PC-9 (cell line): ENCODE data around the gene MROH2B. TPM values are rescaled to one million over a fixed set of nuclear protein-coding genes. Genes with fewer than 3 reads are reported as not detected.

Experiments used
- BruUV-seq: library from RNA; stranded (reverse); fragments of 400-500 nt; replicated peaks from 2 replicates; lab custom pipeline; 2021; lab: Mats Ljungman, UMichigan
- CTCF ChIA-PET: fragments of 300-600 bp; sonication (Branson Sonifier 250); formaldehyde crosslinking; loops from one replicate; lab custom pipeline; 2022; ENCODE audit warnings: antibody characterized with exemption; lab: Charles Lee
- POLR2A ChIA-PET: fragments of 300-600 bp; sonication (Branson Sonifier 250); formaldehyde crosslinking; loops from one replicate; lab custom pipeline; 2022; ENCODE audit warnings: antibody characterized with exemption; ENCODE audit not compliant: unreplicated experiment; lab: Charles Lee
- DNase-seq, 2 experiments: peaks; one replicate each; pipeline versions ENCODE4 v3.0.0 to v3.0.0-alpha.2; 2015 to 2022; ENCODE audit warnings: mixed read lengths in 1 of 2
- H2AFZ ChIP-seq: fragments of 200-600 bp; sonication (generic); 2 replicates; pipeline ENCODE4 v1.8.1; 2017; ENCODE audit warnings: antibody characterized with exemption
- H3F3A ChIP-seq: fragments of 200-600 bp; sonication (generic); 2 replicates; pipeline ENCODE4 v1.8.1; 2017; ENCODE audit warnings: antibody characterized with exemption, mild to moderate bottlenecking, low read depth; ENCODE audit not compliant: insufficient read depth
- H3K27ac ChIP-seq: fragments of 200-600 bp; sonication (generic); 2 replicates; pipeline ENCODE4 v1.6.1; 2016; ENCODE audit warnings: mixed run types
- H3K27me3 ChIP-seq: fragments of 200-600 bp; sonication (generic); 2 replicates; pipeline ENCODE4 v1.6.1; 2016; ENCODE audit warnings: low read depth, mixed run types; ENCODE audit not compliant: insufficient read depth
- H3K36me3 ChIP-seq: fragments of 200-600 bp; sonication (generic); 2 replicates; pipeline ENCODE4 v1.6.1; 2016; ENCODE audit warnings: low read depth, mixed run types
- H3K4me1 ChIP-seq: fragments of 200-600 bp; sonication (generic); replicated peaks from 2 replicates; pipeline ENCODE4 v1.6.1; 2016; ENCODE audit warnings: mixed run types; ENCODE audit not compliant: insufficient read depth
- H3K4me2 ChIP-seq: fragments of 200-600 bp; sonication (generic); 2 replicates; pipeline ENCODE4 v1.6.1; 2017; ENCODE audit warnings: mixed run types
- H3K4me3 ChIP-seq: fragments of 200-600 bp; sonication (generic); 2 replicates; pipeline ENCODE4 v1.6.1; 2016; ENCODE audit warnings: mixed run types
- H3K79me2 ChIP-seq: fragments of 200-600 bp; sonication (generic); 2 replicates; pipeline ENCODE4 v1.6.1; 2017; ENCODE audit warnings: low read depth, mixed run types
- H3K9me2 ChIP-seq: fragments of 200-600 bp; sonication (generic); 2 replicates; pipeline ENCODE4 v1.8.1; 2017; ENCODE audit warnings: mild to moderate bottlenecking; ENCODE audit not compliant: insufficient read depth
- H3K9me3 ChIP-seq: fragments of 200-600 bp; sonication (generic); 2 replicates; pipeline ENCODE4 v1.8.1; 2016; ENCODE audit warnings: low read depth; ENCODE audit not compliant: insufficient read depth
- H4K20me1 ChIP-seq: fragments of 200-600 bp; sonication (generic); 2 replicates; pipeline ENCODE4 v1.8.1; 2017; ENCODE audit not compliant: insufficient read depth
- CTCF ChIP-seq: fragments of 200-600 bp; sonication (generic); conservative IDR thresholded peaks from 2 replicates; pipeline ENCODE4 v1.6.1; 2017; ENCODE audit warnings: mixed run types, antibody characterized with exemption, mild to moderate bottlenecking, moderate library complexity
- EZH2 ChIP-seq: fragments of 200-600 bp; sonication (generic); IDR thresholded peaks from 2 replicates; pipeline ENCODE4 v1.8.0; 2017; ENCODE audit warnings: antibody characterized with exemption, low read depth
- intact Hi-C: fragments of 100-400 bp; cut with micrococcal nuclease; formaldehyde crosslinking; loops from one replicate; pipeline ENCODE4 v1.10.0; 2022; ENCODE audit not compliant: unreplicated experiment
- total RNA-seq: library from RNA; stranded (reverse); gene quantifications from 2 replicates; pipeline ENCODE4 v1.2.3, GENCODE V29; 2021

The MROH2B gene
- total RNA-seq, 1 experiment from 2014 or later = not detected

GRCh38 chr5:41102341-41102740 lies 31.2 kb upstream of the MROH2B start:
- CTCF ChIA-PET = no interaction called here
- no peaks in the 10 kb centered on the region for H3K4me1 ChIP-seq
- no peak overlapping the region for H3K4me3 ChIP-seq
- no peaks in the 10 kb centered on the region for H4K20me1 ChIP-seq
- H3F3A ChIP-seq = no peaks in the 10 kb centered on the region
- no peak overlapping the region for H3K4me2 ChIP-seq
- no peaks in the 10 kb centered on the region for H3K36me3 ChIP-seq
- H3K27me3 ChIP-seq = no peaks in the 10 kb centered on the region
- no TSS peak for BruUV-seq
- no peaks in the 10 kb centered on the region for H3K79me2 ChIP-seq
- DNase-seq = no peak
- no peaks in the 10 kb centered on the region; the same call in 1 of the 2 replicates for H3K9me2 ChIP-seq
- H2AFZ ChIP-seq = no peak overlapping the region
- intact Hi-C loops = loop anchor here (5.0 kb wide), 1 partner anchor 60 kb away; no protein-coding TSS in a partner anchor
- TF ChIP-seq EZH2 (no peak), CTCF (no peak)
- POLR2A ChIA-PET = no interaction called here
- no peak overlapping the region for H3K27ac ChIP-seq
- H3K9me3 ChIP-seq = no peaks in the 10 kb centered on the region

GRCh38 chr5:41097642-41098041 lies 26.5 kb upstream of the MROH2B start:
- no TSS peak for BruUV-seq
- intact Hi-C loops = no loop called here
- H3K36me3 ChIP-seq = no peaks in the 10 kb centered on the region

GRCh38 chr5:41095324-41096101 lies 24.4 kb upstream of the MROH2B start:
- POLR2A ChIA-PET = no interaction called here

More at GRCh38 chr5:41097642-41098041, 26.5 kb upstream of the MROH2B start:
- Histone ChIP-seq H4K20me1 (no peaks in the 10 kb centered on the region), H2AFZ (no peak overlapping the region), H3K27ac (no peak overlapping the region), H3K9me2 (no peaks in the 10 kb centered on the region), H3F3A (no peaks in the 10 kb centered on the region), H3K27me3 (no peaks in the 10 kb centered on the region), H3K4me2 (no peak overlapping the region), H3K4me3 (no peak overlapping the region), H3K9me3 (no peaks in the 10 kb centered on the region), H3K4me1 (no peaks in the 10 kb centered on the region), H3K79me2 (no peaks in the 10 kb centered on the region)
- ChIA-PET POLR2A (no interaction called here), CTCF (no interaction called here)
- DNase-seq = no peak
- TF ChIP-seq CTCF (no peak), EZH2 (no peak)

More at GRCh38 chr5:41095324-41096101, 24.4 kb upstream of the MROH2B start:
- Histone ChIP-seq H3K9me2 (no peaks in the 10 kb centered on the region), H3K79me2 (no peaks in the 10 kb centered on the region), H4K20me1 (no peaks in the 10 kb centered on the region), H3K4me3 (no peak overlapping the region), H3K4me2 (0 out of 2 replicates have a peak overlapping the region, but pooled peaks have one; percentile 3), H3K27ac (no peak overlapping the region), H3K9me3 (no peaks in the 10 kb centered on the region), H3F3A (no peaks in the 10 kb centered on the region), H3K36me3 (no peaks in the 10 kb centered on the region), H2AFZ (no peak overlapping the region), H3K27me3 (no peaks in the 10 kb centered on the region), H3K4me1 (no peaks in the 10 kb centered on the region)
- intact Hi-C loops = no loop called here
- no peak for DNase-seq
- CTCF ChIA-PET = no interaction called here
- BruUV-seq = no TSS peak
- no peak for TF ChIP-seq EZH2
- TF ChIP-seq CTCF = no peak
